ENCODE results near the gene LSAMP.

GRCh38 chr3:115760716-115761115, 684.6 kb downstream of the LSAMP start:
- TF ChIP-seq CTCF (IDR thresholded peaks at IDR 0.05) (no peak), POLR2A (IDR thresholded peaks at IDR 0.05) (no peak)
